Suprapubic skin (tissue), 4 donors: ENCODE results near the gene PER1. TPM values are rescaled to one million over a fixed set of nuclear protein-coding genes. Genes with fewer than 3 reads are reported as not detected.

Experiments
- DNase-seq, 2 donors: peaks; one replicate each; pipeline ENCODE4 v3.0.0-alpha.2; 2019; ENCODE audit warnings: low spot score in 2 of 2
- H3K27ac ChIP-seq: fragments of 200-600 bp; sonication (generic); one replicate; pipeline ENCODE4 v1.5.1; 2019
- H3K27me3 ChIP-seq: fragments of 200-600 bp; sonication (generic); one replicate; pipeline ENCODE4 v1.5.1; 2019
- H3K36me3 ChIP-seq: fragments of 200-600 bp; sonication (generic); one replicate; pipeline ENCODE4 v1.5.1; 2019
- H3K4me1 ChIP-seq: fragments of 200-600 bp; sonication (generic); one replicate; pipeline ENCODE4 v1.5.1; 2019
- H3K4me3 ChIP-seq: fragments of 200-600 bp; sonication (generic); one replicate; pipeline ENCODE4 v1.5.1; 2019; ENCODE audit warnings: mild to moderate bottlenecking
- H3K9me3 ChIP-seq: fragments of 200-600 bp; sonication (generic); one replicate; pipeline ENCODE4 v1.5.1; 2019
- CTCF ChIP-seq, 2 donors: fragments of 200-600 bp in 1 of 2; fragments of 450-650 bp in 1 of 2; sonication (generic) in 1 of 2; IDR thresholded peaks; one replicate each; pipeline ENCODE4 v1.5.1; 2016 to 2019; ENCODE audit warnings: antibody characterized with exemption in 2 of 2, mild to moderate bottlenecking in 1 of 2, moderate library complexity in 1 of 2
- EP300 ChIP-seq: sonication (generic); formaldehyde crosslinking; IDR thresholded peaks from one replicate; pipeline ENCODE4 v1.6.1; 2017; ENCODE audit warnings: antibody characterized with exemption
- POLR2A ChIP-seq, 2 donors: fragments of 450-650 bp; IDR thresholded peaks; one replicate each; pipeline ENCODE4 v1.6.1; 2017; ENCODE audit warnings: antibody characterized with exemption in 2 of 2, mild to moderate bottlenecking in 2 of 2, moderate library complexity in 2 of 2
- POLR2AphosphoS5 ChIP-seq, 3 donors: sonication (generic); formaldehyde crosslinking; IDR thresholded peaks; one replicate each; pipeline ENCODE4 v1.6.1; 2017; ENCODE audit warnings: antibody characterized with exemption in 3 of 3
- WGBS: methylation state at CpG from one replicate; pipeline ENCODE4 v1.1.5; 2018; 5-methylcytosine and 5-hydroxymethylcytosine counted together
- total RNA-seq, 4 donors: library from RNA; depleted of rRNA; stranded (reverse); fragments of >200 nt; gene quantifications; one replicate each; pipeline ENCODE4 v1.1.0, GENCODE V29; 2016

The PER1 gene
- total RNA-seq, 4 donors from 2014 or later = 272 to 655 (median 330) TPM

DNA sequence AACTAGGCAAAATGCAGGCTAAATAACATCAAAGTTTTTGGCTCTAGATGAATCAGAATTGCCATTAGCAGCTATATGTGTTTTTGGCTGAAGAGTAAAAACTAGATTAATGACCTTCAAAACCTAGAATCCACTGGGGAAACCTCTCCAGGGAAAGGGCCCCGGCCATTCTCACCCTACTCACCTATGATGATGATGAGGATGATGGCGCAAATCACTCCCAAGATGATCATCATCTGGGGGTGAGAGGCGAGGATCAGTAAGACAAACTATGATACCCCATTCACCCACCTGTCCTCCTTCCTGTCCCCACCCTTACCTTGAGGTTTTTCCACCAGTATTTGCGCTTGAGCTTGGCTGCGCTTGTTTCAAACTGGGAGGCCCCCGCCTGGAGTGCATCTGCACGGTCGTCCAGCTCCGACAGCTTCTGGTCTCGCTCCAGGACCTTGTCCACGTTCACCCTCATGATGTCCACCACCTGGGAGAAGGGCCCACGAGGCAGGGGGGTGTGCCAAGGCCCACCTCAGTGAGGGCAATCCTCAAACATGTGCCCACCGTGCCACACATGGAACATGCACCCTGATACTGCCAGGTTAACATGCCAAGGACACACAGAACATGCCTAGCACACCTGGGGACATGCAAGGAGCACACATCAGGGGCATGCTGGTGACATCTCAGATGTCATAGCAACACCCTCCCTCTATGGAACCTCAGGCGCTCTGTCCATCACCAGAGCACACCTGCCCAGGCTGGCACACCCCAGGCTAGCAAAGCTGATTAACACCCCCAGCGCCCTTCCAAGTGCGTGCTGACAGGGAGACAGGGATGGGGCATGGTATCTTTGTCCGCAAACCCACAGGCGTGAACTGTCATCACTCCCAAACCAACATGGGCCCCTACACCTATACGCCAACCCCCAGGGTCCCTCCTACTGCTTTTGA is 9.4 kb upstream of the PER1 start:
- WGBS = 50% methylated on average over 16 of the region's 19 CpGs
- DNase-seq = no peak

DNA sequence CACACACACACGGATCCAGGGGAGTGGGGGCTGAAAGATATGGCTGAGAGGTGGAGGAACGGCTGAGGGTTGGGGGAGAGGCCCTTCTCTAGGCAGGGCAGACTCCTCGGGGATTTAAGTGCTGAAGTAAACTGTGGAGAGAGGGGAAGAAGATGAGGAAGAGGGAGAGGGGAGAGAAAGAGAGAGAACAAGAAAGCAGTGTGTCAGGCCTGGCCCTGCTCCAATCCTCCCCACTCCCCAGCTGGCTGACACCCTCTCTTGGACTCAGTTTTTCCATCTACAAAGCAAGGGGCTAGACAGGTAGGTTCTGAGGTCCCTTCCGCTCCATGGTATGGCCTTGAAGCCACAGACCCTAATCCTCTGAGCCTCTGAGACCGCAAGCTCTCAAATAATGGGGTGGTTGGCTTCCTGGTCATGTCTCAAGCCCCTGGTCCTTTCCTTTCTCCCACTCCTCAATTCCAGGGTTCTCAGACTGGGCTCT is 8.6 kb upstream of the PER1 start:
- Histone ChIP-seq H3K4me3 (peak overlapping the region; percentile 81), H3K9me3 (no peaks in the 10 kb centered on the region), H3K4me1 (peaks cover 68% of the 10 kb centered on the region), H3K36me3 (peaks cover 15% of the 10 kb centered on the region), H3K27me3 (no peaks in the 10 kb centered on the region), H3K27ac (peak overlapping the region; percentile 97)
- WGBS = 57% methylated on average over 5 of the region's 5 CpGs
- peak in 1 of 2 donors; percentile 57 for DNase-seq
- TF ChIP-seq POLR2A (IDR thresholded peaks at IDR 0.05) = no peak
- no peak for TF ChIP-seq POLR2AphosphoS5 (IDR thresholded peaks at IDR 0.05)
- TF ChIP-seq CTCF (IDR thresholded peaks at IDR 0.05) = no peak

More for the DNA sequence above, 9.4 kb upstream of the PER1 start:
- Histone ChIP-seq H3K4me3 (peak overlapping the region; percentile 81), H3K4me1 (peaks cover 73% of the 10 kb centered on the region), H3K27ac (peak overlapping the region; percentile 97), H3K36me3 (peaks cover 15% of the 10 kb centered on the region), H3K27me3 (no peaks in the 10 kb centered on the region), H3K9me3 (no peaks in the 10 kb centered on the region)
- TF ChIP-seq EP300 (no peak), POLR2A (IDR thresholded peaks at IDR 0.05) (no peak), POLR2AphosphoS5 (IDR thresholded peaks at IDR 0.05) (no peak), CTCF (IDR thresholded peaks at IDR 0.05) (no peak)

GRCh38 chr17:8160224-8160577 is 8.0 kb upstream of the PER1 start:
- Histone ChIP-seq H3K27ac (peak overlapping the region; percentile 97), H3K27me3 (no peaks in the 10 kb centered on the region), H3K4me3 (no peak overlapping the region), H3K36me3 (peaks cover 15% of the 10 kb centered on the region), H3K9me3 (no peaks in the 10 kb centered on the region), H3K4me1 (peaks cover 66% of the 10 kb centered on the region)
- no peak for TF ChIP-seq CTCF (IDR thresholded peaks at IDR 0.05)
- no peak for TF ChIP-seq POLR2A (IDR thresholded peaks at IDR 0.05)
- no peak for TF ChIP-seq POLR2AphosphoS5 (IDR thresholded peaks at IDR 0.05)
- TF ChIP-seq EP300 = no peak
- no peak for DNase-seq
- 64% methylated on average over 4 of the region's 4 CpGs for WGBS

GRCh38 chr17:8159459-8160223 is 7.4 kb upstream of the PER1 start:
- Histone ChIP-seq H3K9me3 (no peaks in the 10 kb centered on the region), H3K4me1 (peaks cover 62% of the 10 kb centered on the region), H3K27ac (peak overlapping the region; percentile 39), H3K4me3 (no peak overlapping the region), H3K27me3 (no peaks in the 10 kb centered on the region), H3K36me3 (peaks cover 15% of the 10 kb centered on the region)
- TF ChIP-seq EP300 = no peak
- no peak for TF ChIP-seq POLR2A (IDR thresholded peaks at IDR 0.05)
- no peak for TF ChIP-seq POLR2AphosphoS5 (IDR thresholded peaks at IDR 0.05)
- no peak for TF ChIP-seq CTCF (IDR thresholded peaks at IDR 0.05)
- WGBS = 64% methylated on average over 4 of the region's 4 CpGs
- DNase-seq = peak in 1 of 2 donors; percentile 62

GRCh38 chr17:8159032-8159400 is 6.8 kb upstream of the PER1 start:
- Histone ChIP-seq H3K27ac (peak overlapping the region; percentile 96), H3K4me3 (no peak overlapping the region), H3K9me3 (no peaks in the 10 kb centered on the region), H3K27me3 (no peaks in the 10 kb centered on the region), H3K4me1 (peaks cover 59% of the 10 kb centered on the region), H3K36me3 (peaks cover 15% of the 10 kb centered on the region)
- TF ChIP-seq POLR2A (IDR thresholded peaks at IDR 0.05) (no peak), EP300 (no peak), CTCF (IDR thresholded peaks at IDR 0.05) (no peak), POLR2AphosphoS5 (IDR thresholded peaks at IDR 0.05) (no peak)
- WGBS = 67% methylated on average over 3 of the region's 3 CpGs
- DNase-seq = no peak
